HG02885 (cell line): ENCODE data around the gene GPR45.

ENCODE experiments used
- ATAC-seq: cut with Tn5 transposase; IDR thresholded peaks from one replicate; pipeline ENCODE4 v1.9.1; 2021; ENCODE audit warnings: mild to moderate bottlenecking; ENCODE audit not compliant: unreplicated experiment, poor library complexity

Gene GPR45

DNA sequence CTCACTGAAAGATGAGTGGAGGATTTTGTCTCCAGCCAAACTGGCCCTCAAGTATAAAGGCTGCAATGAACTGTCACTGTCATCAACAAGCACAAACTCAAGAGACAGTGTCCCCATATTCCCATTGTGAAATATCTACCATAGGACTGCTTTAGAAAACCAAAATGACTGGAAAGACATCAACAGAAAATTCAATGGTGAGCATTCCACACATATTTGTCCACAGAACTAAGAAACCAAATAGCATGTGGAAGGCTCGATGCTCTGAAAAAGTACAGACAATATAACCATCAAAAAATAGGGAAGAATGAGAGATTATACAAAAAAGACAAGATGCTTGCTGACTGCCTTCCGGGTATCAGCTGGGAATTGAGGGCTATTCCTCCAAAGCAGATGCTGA is 50.4 kb downstream of the GPR45 start:
- ATAC-seq = no peak
